Measurements from ENCODE around the gene AVL9. TPM values are rescaled to one million over a fixed set of nuclear protein-coding genes. Genes with fewer than 3 reads are reported as not detected.
A peak's percentile ranks its signal among the peaks of the same experiment; 100 is the strongest.
"Not testable (repeated sequence)": the region's sequence is repeated elsewhere in the genome, so short reads cannot be mapped to it uniquely, and the experiment has no call there.

The AVL9 gene
- total RNA-seq, 2 experiments from 2014 or later, result 37.4 to 56.6 TPM

- DNase-seq (no peak), ATAC-seq (no peak)
- no peaks in the 10 kb centered on the region for H3K9me3 Mint-ChIP-seq (ENCODE audit: low read depth)
- POLR2A ChIA-PET, result no interaction called here
- CTCF ChIA-PET, result no interaction called here
- H3K27ac Mint-ChIP-seq, result no peak overlapping the region
- no peak overlapping the region for H3K4me3 Mint-ChIP-seq
- H3K4me1 Mint-ChIP-seq, result peaks cover 18% of the 10 kb centered on the region
- H3K27me3 Mint-ChIP-seq, result no peaks in the 10 kb centered on the region
- intact Hi-C loops (cut with DNase I, micrococcal nuclease), result no loop called here
- peaks cover 8% of the 10 kb centered on the region for H3K36me3 Mint-ChIP-seq (ENCODE audit: low read depth)
Observed at GRCh38 chr7:32591938-32592337, 96.6 kb downstream of the AVL9 start.

GRCh38 chr7:32592701-32593100, 97.4 kb downstream of the AVL9 start:
- DNase-seq, result no peak
- H3K36me3 Mint-ChIP-seq (ENCODE audit: low read depth), result peaks cover 1% of the 10 kb centered on the region
- H3K4me3 Mint-ChIP-seq, result no peak overlapping the region
- H3K4me1 Mint-ChIP-seq, result peaks cover 14% of the 10 kb centered on the region
- ChIA-PET CTCF (no interaction called here), POLR2A (interaction anchor here (0.6 kb wide), 1 partner anchor 55 kb away, joined by 4 read pairs; no protein-coding TSS in a partner anchor)
- peaks cover 2% of the 10 kb centered on the region for H3K9me3 Mint-ChIP-seq (ENCODE audit: low read depth)
- no peak overlapping the region for H3K27ac Mint-ChIP-seq
- peaks cover 2% of the 10 kb centered on the region for H3K27me3 Mint-ChIP-seq
- ATAC-seq, result no peak
- intact Hi-C loops (cut with DNase I, micrococcal nuclease), result no loop called here

GRCh38 chr7:32594965-32595490, 99.7 kb downstream of the AVL9 start:
- Mint-ChIP-seq H3K4me1 (no peaks in the 10 kb centered on the region), H3K27ac (no peak overlapping the region), H3K4me3 (no peak overlapping the region), H3K36me3 (ENCODE audit: low read depth) (peaks cover 2% of the 10 kb centered on the region), H3K9me3 (ENCODE audit: low read depth) (peaks cover 9% of the 10 kb centered on the region), H3K27me3 (peaks cover 6% of the 10 kb centered on the region)
- DNase-seq, result no peak
- intact Hi-C loops (cut with DNase I, micrococcal nuclease), result no loop called here
- CTCF ChIA-PET, result interaction anchor here (0.7 kb wide), 1 partner anchor 38 kb away, joined by 3 read pairs; no protein-coding TSS in a partner anchor
- no peak for ATAC-seq
- POLR2A ChIA-PET, result no interaction called here

GRCh38 chr7:32601196-32601595, 105.9 kb downstream of the AVL9 start:
- DNase-seq; ATAC-seq; H3K27me3 Mint-ChIP-seq; H3K4me1 Mint-ChIP-seq; H3K36me3 Mint-ChIP-seq (ENCODE audit: low read depth); H3K4me3 Mint-ChIP-seq; CTCF ChIA-PET; intact Hi-C loops (cut with DNase I, micrococcal nuclease); H3K27ac Mint-ChIP-seq; POLR2A ChIA-PET: not testable (repeated sequence)
- peaks cover 23% of the 10 kb centered on the region for H3K9me3 Mint-ChIP-seq (ENCODE audit: low read depth)

- peaks cover 6% of the 10 kb centered on the region for H3K27me3 Mint-ChIP-seq
- H3K27ac Mint-ChIP-seq, result no peak overlapping the region
- intact Hi-C loops (cut with DNase I, micrococcal nuclease), result no loop called here
- peaks cover 5% of the 10 kb centered on the region for H3K36me3 Mint-ChIP-seq (ENCODE audit: low read depth)
- H3K9me3 Mint-ChIP-seq (ENCODE audit: low read depth), result peaks cover 23% of the 10 kb centered on the region
- ChIA-PET CTCF (interaction anchor here (0.6 kb wide), 1 partner anchor 542 kb away, joined by 3 read pairs; no protein-coding TSS in a partner anchor), POLR2A (no interaction called here)
- no peaks in the 10 kb centered on the region for H3K4me1 Mint-ChIP-seq
- DNase-seq, result no peak
- no peak for ATAC-seq
- H3K4me3 Mint-ChIP-seq, result no peak overlapping the region
Observed at GRCh38 chr7:32602470-32602869, 107.2 kb downstream of the AVL9 start.

GRCh38 chr7:32603492-32603891, 108.2 kb downstream of the AVL9 start:
- ATAC-seq; CTCF ChIA-PET; H3K4me1 Mint-ChIP-seq; H3K36me3 Mint-ChIP-seq (ENCODE audit: low read depth); H3K27ac Mint-ChIP-seq; H3K27me3 Mint-ChIP-seq; POLR2A ChIA-PET; H3K4me3 Mint-ChIP-seq; intact Hi-C loops (cut with DNase I, micrococcal nuclease); DNase-seq: not testable (repeated sequence)
- H3K9me3 Mint-ChIP-seq (ENCODE audit: low read depth), result peaks cover 15% of the 10 kb centered on the region

GRCh38 chr7:32604047-32604446, 108.8 kb downstream of the AVL9 start:
- CTCF ChIA-PET; ATAC-seq; H3K4me1 Mint-ChIP-seq; intact Hi-C loops (cut with DNase I, micrococcal nuclease); H3K27ac Mint-ChIP-seq; H3K4me3 Mint-ChIP-seq; H3K36me3 Mint-ChIP-seq (ENCODE audit: low read depth); DNase-seq; POLR2A ChIA-PET; H3K27me3 Mint-ChIP-seq: not testable (repeated sequence)
- H3K9me3 Mint-ChIP-seq (ENCODE audit: low read depth), result peaks cover 15% of the 10 kb centered on the region

- H3K27ac Mint-ChIP-seq, result no peak overlapping the region
- no peak for DNase-seq
- H3K9me3 Mint-ChIP-seq (ENCODE audit: low read depth), result peaks cover 15% of the 10 kb centered on the region
- no peak overlapping the region for H3K4me3 Mint-ChIP-seq
- H3K27me3 Mint-ChIP-seq, result no peaks in the 10 kb centered on the region
- ATAC-seq, result no peak
- intact Hi-C loops (cut with DNase I, micrococcal nuclease), result no loop called here
- H3K4me1 Mint-ChIP-seq, result no peaks in the 10 kb centered on the region
- ChIA-PET POLR2A (no interaction called here), CTCF (no interaction called here)
- H3K36me3 Mint-ChIP-seq (ENCODE audit: low read depth), result peaks cover 3% of the 10 kb centered on the region
Observed at GRCh38 chr7:32605032-32605431, 109.7 kb downstream of the AVL9 start.

GRCh38 chr7:32609463-32609862, 114.2 kb downstream of the AVL9 start:
- Mint-ChIP-seq H3K9me3 (ENCODE audit: low read depth) (peaks cover 3% of the 10 kb centered on the region), H3K4me3 (no peak overlapping the region), H3K4me1 (no peaks in the 10 kb centered on the region), H3K27me3 (no peaks in the 10 kb centered on the region), H3K36me3 (ENCODE audit: low read depth) (peaks cover 3% of the 10 kb centered on the region), H3K27ac (no peak overlapping the region)
- no peak for DNase-seq
- CTCF ChIA-PET, result no interaction called here
- no peak for ATAC-seq
- POLR2A ChIA-PET, result no interaction called here
- intact Hi-C loops (cut with DNase I, micrococcal nuclease), result no loop called here

- ATAC-seq (no peak), DNase-seq (no peak)
- Mint-ChIP-seq H3K27ac (no peak overlapping the region), H3K36me3 (ENCODE audit: low read depth) (no peaks in the 10 kb centered on the region), H3K4me1 (no peaks in the 10 kb centered on the region), H3K27me3 (peaks cover 2% of the 10 kb centered on the region), H3K9me3 (ENCODE audit: low read depth) (no peaks in the 10 kb centered on the region), H3K4me3 (no peak overlapping the region)
- ChIA-PET POLR2A (no interaction called here), CTCF (no interaction called here)
- intact Hi-C loops (cut with DNase I, micrococcal nuclease), result no loop called here
Observed at GRCh38 chr7:32611201-32612099, 116.2 kb downstream of the AVL9 start.

GRCh38 chr7:32616625-32617024, 121.3 kb downstream of the AVL9 start:
- DNase-seq, result no peak
- Mint-ChIP-seq H3K27me3 (peaks cover 2% of the 10 kb centered on the region), H3K27ac (no peak overlapping the region), H3K9me3 (ENCODE audit: low read depth) (no peaks in the 10 kb centered on the region), H3K4me1 (peaks cover 5% of the 10 kb centered on the region), H3K36me3 (ENCODE audit: low read depth) (no peaks in the 10 kb centered on the region), H3K4me3 (no peak overlapping the region)
- ChIA-PET POLR2A (no interaction called here), CTCF (interaction anchor here (0.7 kb wide), 2 partner anchors 216 to 437 kb away, joined by 3 to 5 read pairs; no protein-coding TSS in a partner anchor)
- intact Hi-C loops (cut with DNase I, micrococcal nuclease), result no loop called here
- ATAC-seq, result no peak

GRCh38 chr7:32618470-32618869, 123.2 kb downstream of the AVL9 start:
- peak; percentile 74 for ATAC-seq
- ChIA-PET POLR2A (no interaction called here), CTCF (no interaction called here)
- DNase-seq, result peak; percentile 26
- Mint-ChIP-seq H3K4me3 (no peak overlapping the region), H3K36me3 (ENCODE audit: low read depth) (no peaks in the 10 kb centered on the region), H3K4me1 (peaks cover 5% of the 10 kb centered on the region), H3K9me3 (ENCODE audit: low read depth) (no peaks in the 10 kb centered on the region), H3K27ac (no peak overlapping the region), H3K27me3 (peaks cover 2% of the 10 kb centered on the region)
- intact Hi-C loops (cut with DNase I, micrococcal nuclease), result no loop called here
